Measurements from ENCODE around the gene ALG12. TPM values are rescaled to one million over a fixed set of nuclear protein-coding genes. Genes with fewer than 3 reads are reported as not detected.

The ALG12 gene
- total RNA-seq, 1 donor, result 6.8 TPM

GRCh38 chr22:49903322-49904039 is 14.8 kb downstream of the ALG12 start:
- no peak overlapping the region for H3K4me3 ChIP-seq (ENCODE audit: low read length)
- no peaks in the 10 kb centered on the region for H3K27me3 ChIP-seq (ENCODE audit: insufficient read depth, low read length)
- H3K4me1 ChIP-seq (ENCODE audit: insufficient read depth, low read length), result no peaks in the 10 kb centered on the region
- H3K9me3 ChIP-seq (ENCODE audit: low read depth, low read length), result no peaks in the 10 kb centered on the region

GRCh38 chr22:49901457-49901856 is 16.8 kb downstream of the ALG12 start:
- no peaks in the 10 kb centered on the region for H3K27me3 ChIP-seq (ENCODE audit: insufficient read depth, low read length)
- H3K4me1 ChIP-seq (ENCODE audit: insufficient read depth, low read length), result no peaks in the 10 kb centered on the region
- no peak overlapping the region for H3K4me3 ChIP-seq (ENCODE audit: low read length)
- H3K9me3 ChIP-seq (ENCODE audit: low read depth, low read length), result no peaks in the 10 kb centered on the region

DNA sequence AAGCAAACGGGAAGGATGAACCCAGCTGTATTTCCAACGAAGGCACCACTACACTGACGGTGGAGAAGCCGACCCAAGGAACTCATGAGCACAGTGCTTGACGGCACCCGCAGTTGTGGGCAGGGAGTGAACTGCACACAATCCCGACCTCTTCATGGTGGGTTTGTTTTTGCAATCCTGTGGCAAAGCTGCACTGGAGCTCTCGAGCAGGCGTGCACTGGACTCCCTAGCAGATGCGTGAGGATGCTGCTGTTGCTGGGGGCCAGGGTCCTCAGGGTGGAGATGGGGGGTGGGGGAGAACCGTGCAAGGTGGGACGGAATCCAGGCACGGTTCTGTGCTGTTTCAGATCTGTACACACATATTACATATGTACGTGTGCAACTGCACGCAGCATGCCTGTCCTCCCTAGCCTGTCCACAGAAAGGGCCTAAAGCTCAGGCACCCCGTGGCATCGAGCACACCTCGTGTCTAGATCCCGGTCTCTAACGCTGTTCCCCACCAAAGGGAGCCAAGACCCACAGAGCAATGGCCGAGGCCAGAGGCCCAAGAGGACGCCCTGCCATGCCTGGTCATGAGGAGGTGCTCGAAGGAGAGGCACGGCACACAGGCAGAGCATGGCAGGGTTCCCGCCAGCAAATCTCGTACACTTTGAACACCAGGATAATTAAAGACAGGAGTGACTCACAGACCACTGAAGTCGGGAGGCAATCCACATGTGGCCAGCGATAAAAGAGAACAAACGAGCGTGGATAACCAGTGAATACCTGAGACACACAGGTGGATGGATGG is 17.6 kb downstream of the ALG12 start:
- Histone ChIP-seq H3K4me1 (ENCODE audit: insufficient read depth, low read length) (no peaks in the 10 kb centered on the region), H3K4me3 (ENCODE audit: low read length) (no peak overlapping the region), H3K9me3 (ENCODE audit: low read depth, low read length) (no peaks in the 10 kb centered on the region), H3K27me3 (ENCODE audit: insufficient read depth, low read length) (no peaks in the 10 kb centered on the region)

DNA sequence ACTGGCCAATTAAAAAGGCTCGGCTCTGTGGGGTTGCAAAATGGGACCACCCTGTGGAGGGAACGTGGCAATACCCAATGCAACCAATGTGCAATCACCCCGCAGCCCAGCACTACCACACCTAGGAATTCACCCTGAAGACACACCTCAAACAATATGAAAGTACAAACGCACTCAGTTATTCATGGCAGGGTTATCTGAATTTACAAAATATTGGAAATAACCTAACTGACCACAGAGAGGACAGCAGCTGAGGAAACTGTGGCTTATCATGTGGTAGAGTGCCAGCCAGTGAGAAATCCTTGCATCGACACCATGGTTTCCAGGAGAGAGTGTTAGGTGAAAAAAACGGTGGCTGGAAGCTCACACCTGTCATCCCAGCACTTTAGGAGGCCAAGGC is 18.7 kb downstream of the ALG12 start:
- Histone ChIP-seq H3K4me1 (ENCODE audit: insufficient read depth, low read length) (no peaks in the 10 kb centered on the region), H3K4me3 (ENCODE audit: low read length) (no peak overlapping the region), H3K9me3 (ENCODE audit: low read depth, low read length) (no peaks in the 10 kb centered on the region), H3K27me3 (ENCODE audit: insufficient read depth, low read length) (no peaks in the 10 kb centered on the region)

DNA sequence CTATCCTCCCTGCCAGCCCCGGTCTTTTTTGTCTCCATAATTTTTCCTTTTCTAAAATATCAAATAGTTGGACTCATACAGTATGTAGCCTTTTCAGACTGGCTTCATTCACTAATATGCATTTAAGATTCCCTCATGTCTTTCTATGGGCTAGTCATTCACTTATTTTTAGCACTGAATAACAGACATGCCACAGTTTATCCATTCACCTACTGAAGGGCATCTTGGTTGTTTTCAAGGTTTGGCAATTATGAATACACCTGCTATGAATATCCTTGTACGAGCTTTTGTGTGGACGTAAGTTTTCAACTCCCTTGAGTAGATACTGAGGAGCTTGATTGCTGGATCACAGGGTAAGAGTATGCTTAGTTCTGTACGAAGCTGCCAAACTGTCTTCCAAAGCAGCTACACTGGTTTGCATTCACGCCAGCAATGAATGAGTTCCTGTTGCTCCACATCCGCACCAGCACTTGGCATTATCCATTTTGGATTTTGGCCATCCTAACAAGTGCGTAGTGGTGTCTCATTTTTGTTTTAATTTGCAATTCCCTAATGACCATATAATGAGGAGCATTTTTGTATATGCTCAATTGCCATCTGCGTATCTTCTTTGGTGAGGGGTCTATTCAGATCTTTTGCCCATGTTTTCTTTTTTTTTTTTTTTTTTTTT is 21.1 kb downstream of the ALG12 start:
- Histone ChIP-seq H3K9me3 (ENCODE audit: low read depth, low read length) (no peaks in the 10 kb centered on the region), H3K4me1 (ENCODE audit: insufficient read depth, low read length) (no peaks in the 10 kb centered on the region), H3K27me3 (ENCODE audit: insufficient read depth, low read length) (no peaks in the 10 kb centered on the region), H3K4me3 (ENCODE audit: low read length) (no peak overlapping the region)

DNA sequence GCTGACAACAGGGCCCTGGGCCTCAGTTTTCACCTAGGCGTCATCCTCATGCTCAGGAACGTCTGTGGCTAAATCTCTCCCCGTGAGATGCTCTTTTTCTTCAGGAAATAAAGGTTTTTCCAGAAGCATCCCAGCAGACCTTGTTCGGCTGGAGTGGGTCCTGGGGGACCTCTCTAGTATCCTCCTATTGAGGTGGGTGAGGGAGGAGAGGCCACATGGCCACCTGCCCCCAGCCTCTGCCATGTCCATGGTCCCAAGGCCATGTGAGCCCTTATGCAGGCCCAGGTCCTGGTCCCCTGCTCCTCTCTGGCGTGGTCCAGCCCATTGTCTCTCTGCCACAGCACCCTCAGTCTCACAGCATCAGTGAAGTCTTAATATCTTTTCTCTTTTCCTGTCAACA is 22.0 kb downstream of the ALG12 start:
- no peaks in the 10 kb centered on the region for H3K9me3 ChIP-seq (ENCODE audit: low read depth, low read length)
- H3K4me3 ChIP-seq (ENCODE audit: low read length), result no peak overlapping the region
- no peaks in the 10 kb centered on the region for H3K27me3 ChIP-seq (ENCODE audit: insufficient read depth, low read length)
- H3K4me1 ChIP-seq (ENCODE audit: insufficient read depth, low read length), result no peaks in the 10 kb centered on the region

GRCh38 chr22:49894322-49895054 is 23.8 kb downstream of the ALG12 start:
- Histone ChIP-seq H3K4me3 (ENCODE audit: low read length) (no peak overlapping the region), H3K27me3 (ENCODE audit: insufficient read depth, low read length) (no peaks in the 10 kb centered on the region), H3K9me3 (ENCODE audit: low read depth, low read length) (no peaks in the 10 kb centered on the region), H3K4me1 (ENCODE audit: insufficient read depth, low read length) (no peaks in the 10 kb centered on the region)

DNA sequence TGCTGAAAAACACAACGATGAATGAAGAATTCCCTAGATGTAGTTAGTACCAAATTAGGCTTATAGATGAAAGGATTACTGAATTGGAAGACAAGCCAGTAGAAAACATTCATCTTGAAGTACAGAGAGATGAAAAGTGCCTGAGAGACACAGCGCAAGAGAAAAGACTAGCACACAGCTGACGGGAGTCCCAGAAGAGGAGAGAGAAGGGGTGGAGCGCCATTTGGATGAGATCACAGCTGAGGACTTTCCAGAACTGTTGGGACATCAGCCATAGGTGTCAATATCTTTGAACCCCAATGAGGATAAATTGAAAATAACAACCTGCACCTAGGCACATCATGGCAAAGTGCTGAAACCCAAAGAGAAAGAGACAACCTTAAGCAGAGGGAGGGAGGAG is 25.2 kb downstream of the ALG12 start:
- Histone ChIP-seq H3K4me3 (ENCODE audit: low read length) (no peak overlapping the region), H3K9me3 (ENCODE audit: low read depth, low read length) (no peaks in the 10 kb centered on the region), H3K27me3 (ENCODE audit: insufficient read depth, low read length) (no peaks in the 10 kb centered on the region), H3K4me1 (ENCODE audit: insufficient read depth, low read length) (no peaks in the 10 kb centered on the region)

DNA sequence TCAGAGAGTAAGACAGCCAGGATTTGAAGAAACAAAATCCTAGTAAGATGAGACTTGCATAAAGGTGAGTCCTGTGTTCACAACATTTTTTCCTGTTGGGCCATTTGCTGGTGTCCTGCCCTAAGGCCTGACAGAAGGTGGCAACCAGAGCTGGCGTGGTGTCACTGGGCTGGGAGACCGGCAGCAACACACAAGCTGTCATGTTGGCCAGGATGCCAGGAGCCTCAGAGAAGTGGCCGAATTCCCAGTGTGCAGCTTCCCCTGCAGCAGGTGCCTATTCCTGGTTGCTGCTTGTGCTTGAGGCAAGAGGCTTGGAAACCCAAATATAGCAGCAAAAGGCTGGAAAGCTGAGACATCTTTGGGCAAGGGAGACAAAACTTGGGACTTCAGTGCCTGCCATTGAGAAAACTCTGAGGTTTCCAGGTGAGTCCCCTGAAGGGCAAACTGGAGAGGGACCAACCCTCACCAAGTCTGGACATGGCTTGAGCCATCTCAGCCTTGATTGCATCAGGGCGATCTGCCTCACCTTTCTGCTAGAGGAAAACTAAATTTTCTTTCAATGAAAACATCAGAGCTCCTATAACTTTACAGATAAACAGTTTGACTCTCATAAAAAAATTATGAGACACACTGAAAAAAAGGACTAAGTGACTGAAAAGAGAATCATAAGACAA is 25.9 kb downstream of the ALG12 start:
- Histone ChIP-seq H3K4me1 (ENCODE audit: insufficient read depth, low read length) (no peaks in the 10 kb centered on the region), H3K27me3 (ENCODE audit: insufficient read depth, low read length) (no peaks in the 10 kb centered on the region), H3K9me3 (ENCODE audit: low read depth, low read length) (no peaks in the 10 kb centered on the region), H3K4me3 (ENCODE audit: low read length) (no peak overlapping the region)

GRCh38 chr22:49889071-49889470 is 29.2 kb downstream of the ALG12 start:
- Histone ChIP-seq H3K4me3 (ENCODE audit: low read length) (no peak overlapping the region), H3K9me3 (ENCODE audit: low read depth, low read length) (no peaks in the 10 kb centered on the region), H3K4me1 (ENCODE audit: insufficient read depth, low read length) (no peaks in the 10 kb centered on the region), H3K27me3 (ENCODE audit: insufficient read depth, low read length) (no peaks in the 10 kb centered on the region)

- Histone ChIP-seq H3K9me3 (ENCODE audit: low read depth, low read length) (no peaks in the 10 kb centered on the region), H3K4me3 (ENCODE audit: low read length) (no peak overlapping the region), H3K27me3 (ENCODE audit: insufficient read depth, low read length) (no peaks in the 10 kb centered on the region), H3K4me1 (ENCODE audit: insufficient read depth, low read length) (no peaks in the 10 kb centered on the region)
Measured at GRCh38 chr22:49887702-49888101, 30.5 kb downstream of the ALG12 start.

DNA sequence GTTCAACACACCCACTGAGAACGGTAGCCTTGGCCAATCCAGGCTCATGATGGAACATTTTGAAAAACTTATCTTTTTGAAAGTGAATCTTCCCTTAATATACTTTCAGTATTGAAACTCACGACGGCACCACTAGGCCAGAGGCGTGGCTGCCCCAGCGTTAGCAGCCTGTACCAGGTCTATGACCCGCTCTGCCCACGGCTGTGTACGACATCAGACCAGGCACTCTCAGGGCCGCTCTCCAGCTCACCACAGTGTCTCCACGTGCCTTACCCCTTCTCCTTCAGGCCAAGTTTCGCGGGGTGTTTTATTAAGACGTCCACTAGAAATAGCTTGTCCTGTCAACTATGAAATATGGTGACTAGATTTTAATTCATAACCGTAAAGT is 31.2 kb downstream of the ALG12 start:
- no peaks in the 10 kb centered on the region for H3K9me3 ChIP-seq (ENCODE audit: low read depth, low read length)
- H3K4me3 ChIP-seq (ENCODE audit: low read length), result no peak overlapping the region

DNA sequence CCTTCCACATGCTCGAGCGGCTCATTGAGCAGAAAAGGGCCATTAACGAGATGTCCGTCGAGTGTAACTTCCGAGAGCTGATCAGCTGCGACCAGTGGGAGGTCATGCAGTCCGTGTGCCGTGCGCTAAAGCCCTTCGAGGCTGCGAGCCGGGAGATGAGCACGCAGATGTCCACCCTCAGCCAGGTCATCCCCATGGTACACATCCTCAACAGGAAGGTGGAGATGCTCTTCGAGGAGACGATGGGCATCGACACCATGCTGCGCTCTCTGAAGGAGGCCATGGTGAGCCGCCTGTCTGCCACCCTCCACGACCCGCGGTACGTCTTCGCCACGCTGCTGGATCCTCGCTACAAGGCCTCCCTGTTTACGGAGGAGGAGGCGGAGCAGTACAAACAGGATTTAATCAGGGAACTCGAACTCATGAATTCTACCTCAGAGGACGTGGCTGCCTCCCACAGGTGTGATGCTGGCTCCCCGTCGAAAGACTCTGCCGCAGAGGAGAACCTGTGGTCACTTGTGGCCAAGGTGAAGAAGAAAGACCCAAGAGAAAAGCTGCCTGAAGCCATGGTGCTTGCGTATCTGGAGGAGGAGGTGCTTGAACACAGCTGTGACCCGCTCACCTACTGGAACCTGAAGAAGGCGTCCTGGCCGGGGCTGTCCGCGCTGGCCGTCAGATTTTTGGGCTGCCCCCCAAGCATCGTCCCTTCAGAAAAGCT is 31.7 kb downstream of the ALG12 start:
- Histone ChIP-seq H3K27me3 (ENCODE audit: insufficient read depth, low read length) (no peaks in the 10 kb centered on the region), H3K4me1 (ENCODE audit: insufficient read depth, low read length) (no peaks in the 10 kb centered on the region), H3K4me3 (ENCODE audit: low read length) (no peak overlapping the region), H3K9me3 (ENCODE audit: low read depth, low read length) (no peaks in the 10 kb centered on the region)

More for the DNA sequence above, 31.2 kb downstream of the ALG12 start:
- no peaks in the 10 kb centered on the region for H3K27me3 ChIP-seq (ENCODE audit: insufficient read depth, low read length)
- no peaks in the 10 kb centered on the region for H3K4me1 ChIP-seq (ENCODE audit: insufficient read depth, low read length)

- no peaks in the 10 kb centered on the region for H3K27me3 ChIP-seq (ENCODE audit: insufficient read depth, low read length)
- H3K9me3 ChIP-seq (ENCODE audit: low read depth, low read length), result no peaks in the 10 kb centered on the region
- no peaks in the 10 kb centered on the region for H3K4me1 ChIP-seq (ENCODE audit: insufficient read depth, low read length)
- H3K4me3 ChIP-seq (ENCODE audit: low read length), result no peak overlapping the region
Measured at GRCh38 chr22:49885881-49886280, 32.4 kb downstream of the ALG12 start.
